Measurements from ENCODE around the gene DIS3L2.
A peak's percentile ranks its signal among the peaks of the same experiment; 100 is the strongest.
"Not testable (repeated sequence)": the region's sequence is repeated elsewhere in the genome, so short reads cannot be mapped to it uniquely, and the experiment has no call there.

DIS3L2 gene

GRCh38 chr2:231928901-231929725, 32.4 kb upstream of the DIS3L2 start:
- no peak for DNase-seq

DNA sequence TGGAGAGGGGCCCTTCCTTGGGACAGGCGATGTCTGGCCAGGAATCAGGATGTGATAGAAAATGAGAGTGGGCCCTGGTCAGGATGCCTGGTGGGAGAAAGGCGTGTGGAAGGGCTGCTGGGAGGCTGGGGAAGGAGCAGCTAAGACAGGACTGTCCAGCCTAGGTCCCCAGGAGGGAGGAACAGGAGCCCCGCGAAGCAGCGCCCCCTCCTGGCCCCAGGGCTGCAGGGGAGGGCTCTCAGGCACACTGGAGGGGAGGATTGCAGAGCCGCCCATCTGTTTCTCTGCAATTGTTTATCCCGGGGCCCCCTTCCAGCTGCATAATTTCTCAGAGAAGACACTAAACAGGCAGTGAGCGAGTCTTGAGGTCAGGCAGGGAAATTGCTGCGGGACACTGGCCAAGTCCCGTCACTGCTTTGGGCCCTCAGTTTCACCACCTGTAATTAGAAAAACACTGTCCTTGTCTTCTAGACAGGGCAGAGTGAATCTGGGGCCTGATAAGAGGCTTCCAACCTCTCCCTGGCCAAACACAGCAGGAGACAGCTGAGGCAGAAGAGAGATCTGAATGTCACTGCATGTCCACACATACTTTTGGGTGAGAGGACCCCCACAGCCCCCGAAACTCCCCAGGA, 31.4 kb upstream of the DIS3L2 start:
- peak; percentile 57 for DNase-seq

DNA sequence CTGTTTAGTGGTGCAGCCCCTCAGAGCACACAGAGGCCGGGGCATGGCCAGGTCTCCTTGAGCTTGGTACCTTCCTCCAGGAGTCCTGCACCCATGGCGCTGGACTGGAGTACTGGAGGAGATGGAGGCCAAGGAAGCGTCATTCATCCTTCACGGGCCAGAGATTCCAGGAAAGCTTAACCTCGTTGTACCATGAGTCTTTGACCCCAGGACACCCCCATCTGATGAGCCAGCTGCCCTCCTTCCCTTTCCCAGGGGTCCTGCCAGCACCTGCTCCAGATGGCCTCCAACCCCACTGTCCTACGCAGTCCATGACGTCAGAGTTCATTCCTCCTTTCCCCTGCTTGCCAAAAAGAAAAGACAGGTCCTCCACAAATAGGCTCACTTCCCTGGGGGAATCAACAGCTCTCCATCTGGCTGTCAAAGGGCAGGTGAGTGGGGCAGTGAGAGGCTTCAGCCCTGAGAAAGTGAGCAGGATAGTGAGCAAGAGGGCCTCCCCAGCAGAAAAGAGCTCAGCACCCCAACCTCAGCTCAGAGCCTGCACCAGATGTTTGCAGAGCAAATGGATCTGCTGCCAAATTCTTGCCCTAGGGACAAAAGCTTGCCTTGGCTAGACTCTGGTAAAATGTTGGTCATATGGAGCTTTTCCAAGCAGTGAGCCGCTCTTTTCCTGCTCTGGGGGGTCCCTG, 30.8 kb upstream of the DIS3L2 start:
- no peak for DNase-seq

- no peak for DNase-seq
These were observed 30.0 kb upstream of the DIS3L2 start for GRCh38 chr2:231931481-231931915.

DNA sequence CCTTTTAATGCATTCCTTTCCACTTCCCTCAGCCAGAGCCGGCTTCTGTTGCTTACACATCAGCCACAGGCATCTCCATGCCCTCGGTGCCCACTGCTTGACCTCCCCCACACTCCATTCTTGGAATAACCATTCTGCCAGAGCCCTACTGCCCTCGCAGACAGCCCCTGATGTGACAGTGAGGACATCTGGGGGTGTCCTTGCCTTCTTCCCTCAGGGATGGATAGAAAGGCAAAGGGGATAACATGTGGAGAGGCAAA, 28.9 kb upstream of the DIS3L2 start:
- DNase-seq, result no peak

- no peak for DNase-seq
These were observed 28.3 kb upstream of the DIS3L2 start for GRCh38 chr2:231932985-231933915.

DNA sequence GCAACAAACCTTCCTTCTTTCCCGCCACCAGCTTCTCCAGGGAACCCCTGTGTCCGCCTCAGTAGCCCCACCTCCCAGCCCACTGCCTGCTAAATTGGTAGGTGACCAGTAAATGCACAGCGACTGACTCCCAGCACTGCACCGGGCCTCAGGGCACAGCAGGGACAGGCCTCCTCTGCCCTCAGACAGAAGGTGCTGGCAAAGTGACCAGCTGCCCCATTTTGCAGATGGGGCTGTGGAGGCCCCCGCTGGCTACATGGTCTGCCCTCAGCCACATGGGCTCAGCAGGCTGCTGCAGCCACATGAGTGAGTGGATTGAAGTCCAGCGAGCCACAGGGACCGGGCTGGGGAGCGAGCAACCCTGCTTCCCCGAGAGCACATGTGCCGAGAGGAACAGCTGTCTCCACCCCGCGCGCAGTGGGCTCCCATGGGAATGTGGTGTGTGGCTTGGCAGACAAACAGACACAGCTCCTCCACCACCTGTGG, 27.6 kb upstream of the DIS3L2 start:
- DNase-seq, result no peak

DNA sequence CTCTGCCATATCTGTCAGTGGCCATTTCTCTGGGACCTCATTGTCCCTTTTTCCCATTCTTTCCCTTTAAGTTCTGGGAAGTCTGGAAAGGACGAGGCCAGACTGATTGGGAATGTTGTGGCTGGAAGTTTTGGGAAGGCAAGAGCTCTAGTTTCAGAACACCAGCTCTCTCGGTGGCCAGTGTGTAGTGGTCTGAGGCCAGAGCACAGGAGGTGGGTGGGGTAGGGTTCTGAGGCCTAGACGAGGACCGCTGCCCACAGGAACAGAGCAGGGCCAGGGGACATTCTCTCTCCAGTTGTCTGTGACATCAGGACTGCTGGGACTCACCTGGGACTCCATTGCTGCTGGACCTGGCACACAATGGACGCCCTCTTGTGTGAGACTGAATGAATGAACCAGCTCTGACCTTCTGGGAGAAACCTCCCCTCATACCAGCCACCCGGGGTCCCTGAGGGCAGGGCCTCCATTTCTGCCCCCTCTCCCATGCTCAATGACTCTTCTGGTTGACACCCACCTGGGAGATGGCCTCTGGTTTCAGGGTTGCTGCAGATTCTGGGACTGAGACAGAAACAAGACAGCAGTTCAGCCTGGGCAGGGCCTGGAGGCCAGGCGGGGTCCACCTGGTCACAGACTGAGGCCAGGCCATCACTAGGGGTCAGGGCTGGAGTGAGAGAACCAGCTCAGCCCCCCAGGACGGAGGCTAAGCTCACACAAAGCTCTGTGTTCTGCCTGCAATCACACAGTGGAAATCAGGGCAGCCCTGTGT, 26.9 kb upstream of the DIS3L2 start:
- DNase-seq, result no peak

GRCh38 chr2:231935207-231935524, 26.3 kb upstream of the DIS3L2 start:
- no peak for DNase-seq

GRCh38 chr2:231935815-231936214, 25.7 kb upstream of the DIS3L2 start:
- no peak for DNase-seq

GRCh38 chr2:231936491-231936890, 25.0 kb upstream of the DIS3L2 start:
- no peak for DNase-seq

GRCh38 chr2:231937057-231937456, 24.5 kb upstream of the DIS3L2 start:
- DNase-seq, result no peak

- DNase-seq, result no peak
These were observed 22.5 kb upstream of the DIS3L2 start for GRCh38 chr2:231939022-231939421.

DNA sequence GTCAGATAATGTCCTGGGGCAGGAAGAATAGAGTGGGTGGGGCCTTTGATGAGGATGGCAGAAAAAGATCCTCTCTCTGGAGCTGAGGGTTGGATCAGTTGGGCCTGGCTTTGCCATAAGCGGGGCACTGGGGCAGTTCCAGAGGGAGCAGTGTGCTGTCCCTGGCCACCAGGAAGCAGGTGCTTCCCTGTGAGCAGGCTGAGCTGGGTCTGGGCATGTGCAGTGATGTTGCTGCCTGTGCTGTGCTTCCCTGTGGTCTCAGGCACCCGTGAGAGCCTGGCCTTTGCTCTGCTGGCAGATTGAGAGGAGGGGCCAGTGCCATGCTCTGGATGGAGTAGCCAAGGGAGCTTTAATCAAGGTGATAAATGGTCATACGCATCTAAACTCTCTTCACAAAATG, 20.7 kb upstream of the DIS3L2 start:
- DNase-seq, result no peak

- DNase-seq, result no peak
These were observed 19.8 kb upstream of the DIS3L2 start for GRCh38 chr2:231941673-231942072.

GRCh38 chr2:231942180-231942579, 19.3 kb upstream of the DIS3L2 start:
- DNase-seq, result no peak

DNA sequence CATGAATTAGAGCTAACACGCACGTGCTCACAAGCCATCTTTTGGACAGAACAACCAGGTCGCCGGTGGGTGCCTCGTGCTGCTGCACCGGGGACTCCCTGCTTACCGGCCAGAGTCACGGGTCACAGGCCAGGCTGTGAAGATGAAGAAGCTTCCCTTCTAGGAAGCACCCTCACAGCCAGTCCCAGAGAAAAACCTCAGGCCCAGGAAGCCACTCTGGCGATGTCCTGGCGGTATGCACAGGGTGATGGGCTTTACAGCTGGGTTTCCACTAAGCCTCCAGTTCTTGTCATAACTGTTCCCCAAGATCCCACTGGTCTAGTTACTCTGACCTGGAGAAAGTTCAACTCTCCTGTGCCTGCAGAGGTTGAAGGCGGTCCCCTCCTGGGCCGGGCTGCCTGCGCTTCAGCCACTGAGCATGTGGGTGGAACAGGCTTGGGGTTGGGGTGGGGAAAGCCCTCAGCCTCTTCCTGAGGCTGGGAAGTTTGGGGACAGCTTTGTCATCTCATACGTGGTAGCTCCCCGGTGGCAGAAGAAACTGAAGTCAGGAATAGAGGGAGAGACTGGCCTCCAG, 15.2 kb upstream of the DIS3L2 start:
- DNase-seq, result no peak

DNA sequence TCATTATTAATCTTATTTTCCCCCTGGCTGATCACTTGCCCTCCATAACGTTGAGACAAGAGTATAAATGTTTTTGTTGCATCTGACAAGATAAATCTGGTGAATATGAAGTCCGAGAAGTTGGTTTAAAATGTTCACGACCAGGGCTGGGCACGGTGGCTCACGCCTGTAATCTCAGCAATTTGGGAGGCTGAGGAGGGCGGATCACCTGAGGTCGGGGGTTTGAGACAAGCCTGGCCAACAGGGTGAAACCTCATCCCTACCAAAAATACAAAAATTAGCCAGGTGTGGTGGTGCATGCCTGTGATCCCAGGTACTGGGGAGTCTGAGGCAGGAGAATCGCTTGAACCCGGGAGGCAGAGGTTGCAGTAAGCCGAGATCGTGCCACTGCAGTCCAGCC, 14.4 kb upstream of the DIS3L2 start:
- not testable (repeated sequence) for DNase-seq

DNA sequence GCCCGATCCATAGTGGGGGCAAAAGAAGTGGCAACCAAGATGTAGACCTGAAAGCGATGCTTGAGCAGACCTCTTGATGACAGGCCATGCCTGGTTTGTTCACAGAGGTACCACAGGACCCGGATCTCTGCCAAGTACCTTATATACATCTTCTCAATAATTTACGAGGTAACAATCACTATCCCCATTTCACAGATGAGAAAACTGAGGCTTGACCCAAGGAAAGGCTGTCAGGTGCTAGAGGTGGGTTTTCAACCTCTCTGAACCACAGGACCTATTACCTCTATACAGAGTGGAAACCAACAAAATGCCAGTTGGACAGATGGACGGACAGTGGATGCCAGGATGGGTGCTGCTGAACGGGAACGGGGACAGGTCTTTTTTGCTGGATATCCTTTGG, 13.8 kb upstream of the DIS3L2 start:
- no peak for DNase-seq

GRCh38 chr2:231951452-231952035, 10.0 kb upstream of the DIS3L2 start:
- no peak for DNase-seq

GRCh38 chr2:231955758-231956472, 5.6 kb upstream of the DIS3L2 start:
- no peak for DNase-seq

All from activated T-cell treated with anti-CD3 and anti-CD28 coated beads, Interleukin-2, amount 50 U/mL, for 48 hours (primary cell).